T-helper 1 cell treated with Interleukin-12 subunit alpha and Interleukin-12 subunit beta and Interleukin-4 antibody, amounts not matched to agents 30 μg/mL and 1 μg/mL, for 36 hours (primary cell): ENCODE measurements around the gene CARMIL1.

Experiments
- H3K27ac Mint-ChIP-seq: one replicate; pipeline ENCODE4 v1.8.0; 2021; ENCODE audit warnings: mild to moderate bottlenecking, mixed read lengths
- H3K27me3 Mint-ChIP-seq: one replicate; pipeline ENCODE4 v1.8.0; 2021; ENCODE audit warnings: low read depth, mixed read lengths
- H3K36me3 Mint-ChIP-seq: one replicate; pipeline ENCODE4 v1.8.0; 2021; ENCODE audit warnings: low read depth, mixed read lengths
- H3K4me1 Mint-ChIP-seq: one replicate; pipeline ENCODE4 v1.8.0; 2021; ENCODE audit warnings: low read depth, mixed read lengths
- H3K4me3 Mint-ChIP-seq: one replicate; pipeline ENCODE4 v1.8.0; 2021; ENCODE audit warnings: mild to moderate bottlenecking, moderate library complexity, mixed read lengths
- H3K9me3 Mint-ChIP-seq: one replicate; pipeline ENCODE4 v1.8.0; 2021; ENCODE audit warnings: mixed read lengths

The CARMIL1 gene

GRCh38 chr6:25403150-25403549 lies 124.0 kb downstream of the CARMIL1 start:
- no peak overlapping the region for H3K4me3 Mint-ChIP-seq
- H3K4me1 Mint-ChIP-seq = peaks cover 18% of the 10 kb centered on the region
- H3K27ac Mint-ChIP-seq = no peak overlapping the region

GRCh38 chr6:25404091-25404490 lies 124.9 kb downstream of the CARMIL1 start:
- Mint-ChIP-seq H3K4me3 (peak overlapping the region; percentile 76), H3K27ac (no peak overlapping the region), H3K4me1 (peaks cover 18% of the 10 kb centered on the region), H3K9me3 (peaks cover 6% of the 10 kb centered on the region), H3K36me3 (peaks cover 5% of the 10 kb centered on the region), H3K27me3 (no peaks in the 10 kb centered on the region)

More at GRCh38 chr6:25403150-25403549, 124.0 kb downstream of the CARMIL1 start:
- peaks cover 6% of the 10 kb centered on the region for H3K9me3 Mint-ChIP-seq
- H3K27me3 Mint-ChIP-seq = no peaks in the 10 kb centered on the region
- peaks cover 5% of the 10 kb centered on the region for H3K36me3 Mint-ChIP-seq

GRCh38 chr6:25404693-25405169 lies 125.6 kb downstream of the CARMIL1 start:
- Mint-ChIP-seq H3K4me1 (peaks cover 19% of the 10 kb centered on the region), H3K27me3 (no peaks in the 10 kb centered on the region), H3K36me3 (peaks cover 5% of the 10 kb centered on the region), H3K4me3 (peak overlapping the region; percentile 76), H3K27ac (no peak overlapping the region), H3K9me3 (peaks cover 6% of the 10 kb centered on the region)

GRCh38 chr6:25405442-25405841 lies 126.3 kb downstream of the CARMIL1 start:
- Mint-ChIP-seq H3K4me1 (peaks cover 26% of the 10 kb centered on the region), H3K27me3 (no peaks in the 10 kb centered on the region), H3K4me3 (no peak overlapping the region), H3K36me3 (peaks cover 7% of the 10 kb centered on the region), H3K9me3 (peaks cover 6% of the 10 kb centered on the region), H3K27ac (no peak overlapping the region)

GRCh38 chr6:25407431-25407830 lies 128.3 kb downstream of the CARMIL1 start:
- H3K9me3 Mint-ChIP-seq = peaks cover 6% of the 10 kb centered on the region
- H3K4me1 Mint-ChIP-seq = peaks cover 31% of the 10 kb centered on the region
- no peak overlapping the region for H3K27ac Mint-ChIP-seq
- peaks cover 11% of the 10 kb centered on the region for H3K36me3 Mint-ChIP-seq
- no peaks in the 10 kb centered on the region for H3K27me3 Mint-ChIP-seq
- no peak overlapping the region for H3K4me3 Mint-ChIP-seq

GRCh38 chr6:25410102-25410501 lies 130.9 kb downstream of the CARMIL1 start:
- peak overlapping the region; percentile 69 for H3K27ac Mint-ChIP-seq
- H3K9me3 Mint-ChIP-seq = no peaks in the 10 kb centered on the region
- peaks cover 25% of the 10 kb centered on the region for H3K4me1 Mint-ChIP-seq
- H3K36me3 Mint-ChIP-seq = peaks cover 6% of the 10 kb centered on the region
- H3K4me3 Mint-ChIP-seq = peak overlapping the region; percentile 51
- H3K27me3 Mint-ChIP-seq = no peaks in the 10 kb centered on the region

GRCh38 chr6:25411316-25411950 lies 132.3 kb downstream of the CARMIL1 start:
- Mint-ChIP-seq H3K36me3 (peaks cover 6% of the 10 kb centered on the region), H3K27me3 (no peaks in the 10 kb centered on the region), H3K27ac (no peak overlapping the region)

GRCh38 chr6:25413207-25413905 lies 134.2 kb downstream of the CARMIL1 start:
- Mint-ChIP-seq H3K27me3 (peaks cover 3% of the 10 kb centered on the region), H3K9me3 (no peaks in the 10 kb centered on the region), H3K4me1 (peaks cover 25% of the 10 kb centered on the region), H3K27ac (no peak overlapping the region), H3K4me3 (no peak overlapping the region), H3K36me3 (peaks cover 8% of the 10 kb centered on the region)

More at GRCh38 chr6:25411316-25411950, 132.3 kb downstream of the CARMIL1 start:
- Mint-ChIP-seq H3K4me3 (no peak overlapping the region), H3K9me3 (no peaks in the 10 kb centered on the region), H3K4me1 (peaks cover 25% of the 10 kb centered on the region)

- H3K27ac Mint-ChIP-seq = no peak overlapping the region
Observed at GRCh38 chr6:25414168-25414567, 135.0 kb downstream of the CARMIL1 start.

GRCh38 chr6:25414755-25415154 lies 135.6 kb downstream of the CARMIL1 start:
- Mint-ChIP-seq H3K27ac (no peak overlapping the region), H3K27me3 (peaks cover 3% of the 10 kb centered on the region), H3K4me3 (no peak overlapping the region), H3K9me3 (no peaks in the 10 kb centered on the region), H3K36me3 (peaks cover 8% of the 10 kb centered on the region), H3K4me1 (peaks cover 23% of the 10 kb centered on the region)

More at GRCh38 chr6:25414168-25414567, 135.0 kb downstream of the CARMIL1 start:
- Mint-ChIP-seq H3K4me3 (no peak overlapping the region), H3K4me1 (peaks cover 25% of the 10 kb centered on the region), H3K27me3 (peaks cover 3% of the 10 kb centered on the region), H3K9me3 (no peaks in the 10 kb centered on the region), H3K36me3 (peaks cover 8% of the 10 kb centered on the region)

GRCh38 chr6:25415274-25415673 lies 136.1 kb downstream of the CARMIL1 start:
- no peaks in the 10 kb centered on the region for H3K9me3 Mint-ChIP-seq
- H3K27me3 Mint-ChIP-seq = peaks cover 3% of the 10 kb centered on the region
- H3K4me1 Mint-ChIP-seq = peaks cover 18% of the 10 kb centered on the region
- peaks cover 6% of the 10 kb centered on the region for H3K36me3 Mint-ChIP-seq
- H3K27ac Mint-ChIP-seq = no peak overlapping the region
- no peak overlapping the region for H3K4me3 Mint-ChIP-seq

- no peak overlapping the region for H3K4me3 Mint-ChIP-seq
- H3K27me3 Mint-ChIP-seq = peaks cover 3% of the 10 kb centered on the region
- H3K36me3 Mint-ChIP-seq = peaks cover 6% of the 10 kb centered on the region
- no peaks in the 10 kb centered on the region for H3K9me3 Mint-ChIP-seq
- peaks cover 16% of the 10 kb centered on the region for H3K4me1 Mint-ChIP-seq
- no peak overlapping the region for H3K27ac Mint-ChIP-seq
Observed at GRCh38 chr6:25415701-25416100, 136.5 kb downstream of the CARMIL1 start.

GRCh38 chr6:25417046-25417605 lies 138.0 kb downstream of the CARMIL1 start:
- H3K36me3 Mint-ChIP-seq = peaks cover 2% of the 10 kb centered on the region
- no peaks in the 10 kb centered on the region for H3K9me3 Mint-ChIP-seq
- H3K27ac Mint-ChIP-seq = no peak overlapping the region
- H3K4me1 Mint-ChIP-seq = peaks cover 11% of the 10 kb centered on the region
- H3K27me3 Mint-ChIP-seq = peaks cover 3% of the 10 kb centered on the region
- H3K4me3 Mint-ChIP-seq = no peak overlapping the region

- Mint-ChIP-seq H3K9me3 (no peaks in the 10 kb centered on the region), H3K4me1 (peaks cover 4% of the 10 kb centered on the region), H3K4me3 (no peak overlapping the region), H3K27me3 (peaks cover 3% of the 10 kb centered on the region), H3K36me3 (peaks cover 2% of the 10 kb centered on the region), H3K27ac (no peak overlapping the region)
Observed at GRCh38 chr6:25418454-25419052, 139.4 kb downstream of the CARMIL1 start.
